Sigmoid colon (tissue), 7 donors: ENCODE measurements around the gene UBAP2. TPM values are rescaled to one million over a fixed set of nuclear protein-coding genes. Genes with fewer than 3 reads are reported as not detected.

Experiments
- DNase-seq: peaks from one replicate; pipeline ENCODE4 v3.0.0-alpha.2; 2019
- H3K27ac ChIP-seq, 4 donors: fragments of 200-600 bp; sonication (generic); one replicate each; pipeline ENCODE4 v1.5.1; 2016 to 2019; ENCODE audit warnings: mild to moderate bottlenecking in 1 of 4
- H3K27me3 ChIP-seq, 3 donors: fragments of 200-600 bp; sonication (generic); one replicate each; pipeline ENCODE4 v1.5.1; 2019; ENCODE audit warnings: mild to moderate bottlenecking in 1 of 3
- H3K36me3 ChIP-seq, 4 donors: fragments of 200-600 bp; sonication (generic); one replicate each; pipeline ENCODE4 v1.5.1; 2016 to 2019
- H3K4me1 ChIP-seq, 4 donors: fragments of 200-600 bp; sonication (generic); one replicate each; pipeline ENCODE4 v1.5.1; 2017 to 2019
- H3K4me3 ChIP-seq, 4 donors: fragments of 200-600 bp; sonication (generic); one replicate each; pipeline ENCODE4 v1.5.1; 2017 to 2019; ENCODE audit warnings: mild to moderate bottlenecking in 2 of 4, moderate library complexity in 1 of 4
- H3K9me3 ChIP-seq, 4 donors: fragments of 200-600 bp in 3 of 4; sonication (generic) in 3 of 4; one replicate each; pipeline versions ENCODE4 v1.5.1 to v1.6.1; 2013 to 2019
- EP300 ChIP-seq, 4 donors: sonication (generic); formaldehyde crosslinking; IDR thresholded peaks; one replicate each; pipeline ENCODE4 v1.6.1; 2017; ENCODE audit warnings: antibody characterized with exemption in 4 of 4
- POLR2A ChIP-seq, 2 donors: fragments of 450-650 bp; IDR thresholded peaks; one replicate each; pipeline ENCODE4 v1.6.1; 2016; ENCODE audit warnings: antibody characterized with exemption in 2 of 2, mild to moderate bottlenecking in 2 of 2, moderate library complexity in 2 of 2
- POLR2AphosphoS5 ChIP-seq, 4 donors: sonication (generic); formaldehyde crosslinking; IDR thresholded peaks; one replicate each; pipeline ENCODE4 v1.6.1; 2017; ENCODE audit warnings: antibody characterized with exemption in 4 of 4
- WGBS, 2 donors: extraction: QIAGEN DNeasy Blood & Tissue Kit; methylation state at CpG; one replicate each; pipeline ENCODE4 v1.1.7; 2013; 5-methylcytosine and 5-hydroxymethylcytosine counted together
- intact Hi-C: fragments of 100-400 bp; cut with DNase I; formaldehyde crosslinking; loops from one replicate; pipeline ENCODE4 v1.15.1; 2023
- polyA plus RNA-seq, 3 donors: library from polyadenylated mRNA; stranded (reverse); fragments of 200-250 nt; gene quantifications; one replicate each; pipeline ENCODE4 v1.2.3, GENCODE V29; 2013
- total RNA-seq, 4 donors: library from RNA; depleted of rRNA; stranded (reverse); fragments of >200 nt; gene quantifications; one replicate each; pipeline ENCODE4 v1.1.0, GENCODE V29; 2016
- TF ChIP-seq, protein P1 (sequence below), 4 experiments: fragments of 450-650 bp in 3 of 4; fragments of 200-600 bp in 1 of 4; IDR thresholded peaks; one replicate each; pipeline ENCODE4 v1.5.1; 2016 to 2019; ENCODE audit warnings: antibody characterized with exemption in 4 of 4, mild to moderate bottlenecking in 3 of 4, moderate library complexity in 2 of 4
- donor health status: healthy with polysubstance abuse.
- donor health status: Bipolar disorder and iron deficiency.
- donor health status: healthy.

The UBAP2 gene
- total and polyA plus RNA-seq, 7 donors = 6.6 to 50.4 (median 28.8) TPM

GRCh38 chr9:34059281-34059680 is 10.6 kb upstream of the UBAP2 start:
- 16 to 61% methylated on average over 3 of the region's 3 CpGs for WGBS, 2 donors

DNA sequence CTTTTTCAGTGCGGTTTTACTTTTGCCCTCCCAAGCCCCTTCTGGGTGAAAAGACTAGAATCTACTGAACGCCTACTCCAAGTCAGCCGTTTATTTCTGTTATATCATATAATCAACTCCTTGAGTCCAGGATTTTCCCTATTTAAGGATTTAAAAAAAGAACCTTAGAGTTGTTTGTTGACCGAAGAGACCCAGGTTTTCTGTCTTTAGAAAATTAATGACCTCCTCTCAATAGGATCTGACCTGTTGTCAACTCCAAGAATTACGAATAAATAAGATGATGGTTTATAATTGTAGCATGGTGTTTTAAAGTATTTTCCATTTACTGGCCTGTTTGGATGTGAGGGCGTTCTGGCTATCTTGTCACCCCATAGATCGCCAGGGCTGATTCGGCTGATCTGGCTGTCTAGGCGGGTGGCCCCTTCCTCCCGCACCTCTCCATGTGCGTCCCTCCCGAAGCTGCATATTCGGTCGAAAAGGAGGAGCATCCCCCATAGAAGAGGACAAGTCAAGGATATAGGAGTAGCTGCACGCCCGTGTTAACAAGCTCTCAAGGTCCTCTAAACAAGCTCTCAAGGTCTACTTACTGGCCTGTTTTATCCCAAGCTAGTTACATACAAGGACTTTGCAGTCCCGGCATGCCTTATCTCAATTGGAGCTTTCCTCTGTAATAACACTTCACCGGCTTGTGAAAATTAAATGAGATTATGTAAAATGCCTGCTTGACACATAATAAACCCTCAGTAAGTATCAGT is 1.1 kb upstream of the UBAP2 start:
- TF ChIP-seq POLR2AphosphoS5 (IDR thresholded peaks at IDR 0.05) (no peak), POLR2A (IDR thresholded peaks at IDR 0.05) (no peak), EP300 (IDR thresholded peaks at IDR 0.05) (no peak)
- TF ChIP-seq, protein P1, sequence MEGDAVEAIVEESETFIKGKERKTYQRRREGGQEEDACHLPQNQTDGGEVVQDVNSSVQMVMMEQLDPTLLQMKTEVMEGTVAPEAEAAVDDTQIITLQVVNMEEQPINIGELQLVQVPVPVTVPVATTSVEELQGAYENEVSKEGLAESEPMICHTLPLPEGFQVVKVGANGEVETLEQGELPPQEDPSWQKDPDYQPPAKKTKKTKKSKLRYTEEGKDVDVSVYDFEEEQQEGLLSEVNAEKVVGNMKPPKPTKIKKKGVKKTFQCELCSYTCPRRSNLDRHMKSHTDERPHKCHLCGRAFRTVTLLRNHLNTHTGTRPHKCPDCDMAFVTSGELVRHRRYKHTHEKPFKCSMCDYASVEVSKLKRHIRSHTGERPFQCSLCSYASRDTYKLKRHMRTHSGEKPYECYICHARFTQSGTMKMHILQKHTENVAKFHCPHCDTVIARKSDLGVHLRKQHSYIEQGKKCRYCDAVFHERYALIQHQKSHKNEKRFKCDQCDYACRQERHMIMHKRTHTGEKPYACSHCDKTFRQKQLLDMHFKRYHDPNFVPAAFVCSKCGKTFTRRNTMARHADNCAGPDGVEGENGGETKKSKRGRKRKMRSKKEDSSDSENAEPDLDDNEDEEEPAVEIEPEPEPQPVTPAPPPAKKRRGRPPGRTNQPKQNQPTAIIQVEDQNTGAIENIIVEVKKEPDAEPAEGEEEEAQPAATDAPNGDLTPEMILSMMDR (IDR thresholded peaks at IDR 0.05) = no peak
- no peak for DNase-seq
- H3K36me3 ChIP-seq = no peaks in the 10 kb centered on the region
- peaks cover 0 to 28% (median 17%) of the 10 kb centered on the region in 4 donors for H3K4me1 ChIP-seq
- no peaks in the 10 kb centered on the region for H3K27me3 ChIP-seq
- no peaks in the 10 kb centered on the region for H3K9me3 ChIP-seq
- intact Hi-C loops = loop anchor here (2.0 to 10.0 kb wide), 3 partner anchors 77 to 235 kb away; partner anchors contain the start of genes DCAF12, UBAP1 and UBE2R2
- H3K27ac ChIP-seq = peak overlapping the region; percentile 84 to 95 (median 92)
- WGBS, 2 donors = 55 to 56% methylated on average over 18 of the region's 18 CpGs
- peak overlapping the region; percentile 58 to 99 (median 84) for H3K4me3 ChIP-seq

More at GRCh38 chr9:34059281-34059680, 10.6 kb upstream of the UBAP2 start:
- Histone ChIP-seq H3K27me3 (no peaks in the 10 kb centered on the region), H3K36me3 (no peaks in the 10 kb centered on the region), H3K4me3 (no peak overlapping the region), H3K27ac (no peak overlapping the region), H3K4me1 (no peaks in the 10 kb centered on the region), H3K9me3 (no peaks in the 10 kb centered on the region)
- peak; percentile 9 for DNase-seq
- intact Hi-C loops = no loop called here
- TF ChIP-seq POLR2AphosphoS5 (IDR thresholded peaks at IDR 0.05) = no peak
- no peak for TF ChIP-seq POLR2A (IDR thresholded peaks at IDR 0.05)
- TF ChIP-seq EP300 (IDR thresholded peaks at IDR 0.05) = no peak
- TF ChIP-seq, protein P1 (IDR thresholded peaks at IDR 0.05) = no peak

- H3K4me3 ChIP-seq = peak overlapping the region; percentile 58 to 99 (median 84)
- no peaks in the 10 kb centered on the region for H3K9me3 ChIP-seq
- peaks cover 0 to 28% (median 17%) of the 10 kb centered on the region in 4 donors for H3K4me1 ChIP-seq
- H3K27me3 ChIP-seq = no peaks in the 10 kb centered on the region
- H3K36me3 ChIP-seq = no peaks in the 10 kb centered on the region
- peak overlapping the region; percentile 84 to 95 (median 92) for H3K27ac ChIP-seq
- peak; percentile 77 for DNase-seq
- intact Hi-C loops = loop anchor here (2.0 to 10.0 kb wide), 3 partner anchors 79 to 233 kb away; partner anchors contain the start of genes DCAF12, UBAP1 and UBE2R2
- TF ChIP-seq POLR2AphosphoS5 (IDR thresholded peaks at IDR 0.05) = no peak
- TF ChIP-seq POLR2A (IDR thresholded peaks at IDR 0.05) = no peak
- TF ChIP-seq, protein P1 (IDR thresholded peaks at IDR 0.05) = no peak
- no peak for TF ChIP-seq EP300 (IDR thresholded peaks at IDR 0.05)
- 1% methylated on average over 29 of the region's 29 CpGs for WGBS, 2 donors
Measured at GRCh38 chr9:34047864-34048726, 592 bp downstream of the UBAP2 start.

DNA sequence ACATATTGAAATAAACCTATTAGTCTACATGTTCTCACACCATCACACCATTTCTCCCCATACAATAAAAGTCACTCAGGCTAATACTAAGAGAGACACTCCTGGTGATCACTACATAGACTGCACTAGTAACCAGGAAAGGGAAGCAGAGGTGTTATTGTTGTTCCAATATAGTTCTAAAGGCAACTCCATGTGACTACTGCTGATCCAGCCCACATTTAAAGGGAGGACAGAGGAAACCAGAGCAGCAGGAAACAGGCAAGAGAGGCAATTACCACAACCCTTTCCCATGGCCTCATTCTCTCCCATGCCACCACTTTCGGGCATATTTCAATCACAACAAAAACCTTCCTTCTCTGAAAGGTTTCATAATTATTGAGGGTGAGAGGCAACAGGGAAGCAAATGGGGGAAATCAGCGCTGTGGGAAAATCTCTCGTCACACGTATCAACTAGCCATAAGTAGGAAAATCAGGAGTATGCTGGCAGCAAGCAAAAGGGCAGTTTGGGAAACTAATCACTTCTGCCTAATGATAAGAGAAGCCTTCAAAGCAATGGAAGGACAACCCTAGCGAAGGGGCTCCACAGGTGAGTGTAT is 1.8 kb downstream of the UBAP2 start:
- Histone ChIP-seq H3K27ac (no peak overlapping the region), H3K4me3 (peak overlapping the region in 1 of 4 donors; percentile 85), H3K27me3 (no peaks in the 10 kb centered on the region), H3K36me3 (no peaks in the 10 kb centered on the region), H3K9me3 (no peaks in the 10 kb centered on the region), H3K4me1 (peaks cover 0 to 28% (median 17%) of the 10 kb centered on the region in 4 donors)
- TF ChIP-seq POLR2AphosphoS5 (IDR thresholded peaks at IDR 0.05) (no peak), EP300 (IDR thresholded peaks at IDR 0.05) (no peak), POLR2A (IDR thresholded peaks at IDR 0.05) (no peak)
- TF ChIP-seq, protein P1 (IDR thresholded peaks at IDR 0.05) = no peak
- DNase-seq = no peak
- intact Hi-C loops = loop anchor here (5.0 to 10.0 kb wide), 2 partner anchors 130 to 232 kb away; partner anchors contain the start of genes UBAP1 and UBE2R2
- WGBS, 2 donors = 23 to 35% methylated on average over 5 of the region's 5 CpGs
